Fibroblast of skin of right biceps (primary cell): ENCODE measurements around the gene DTYMK.
A peak's percentile ranks its signal among the peaks of the same experiment; 100 is the strongest.

ENCODE experiments used
- DNase-seq: peaks from one replicate; pipeline ENCODE4 v3.0.0-alpha.2; 2013

Gene DTYMK

DNA sequence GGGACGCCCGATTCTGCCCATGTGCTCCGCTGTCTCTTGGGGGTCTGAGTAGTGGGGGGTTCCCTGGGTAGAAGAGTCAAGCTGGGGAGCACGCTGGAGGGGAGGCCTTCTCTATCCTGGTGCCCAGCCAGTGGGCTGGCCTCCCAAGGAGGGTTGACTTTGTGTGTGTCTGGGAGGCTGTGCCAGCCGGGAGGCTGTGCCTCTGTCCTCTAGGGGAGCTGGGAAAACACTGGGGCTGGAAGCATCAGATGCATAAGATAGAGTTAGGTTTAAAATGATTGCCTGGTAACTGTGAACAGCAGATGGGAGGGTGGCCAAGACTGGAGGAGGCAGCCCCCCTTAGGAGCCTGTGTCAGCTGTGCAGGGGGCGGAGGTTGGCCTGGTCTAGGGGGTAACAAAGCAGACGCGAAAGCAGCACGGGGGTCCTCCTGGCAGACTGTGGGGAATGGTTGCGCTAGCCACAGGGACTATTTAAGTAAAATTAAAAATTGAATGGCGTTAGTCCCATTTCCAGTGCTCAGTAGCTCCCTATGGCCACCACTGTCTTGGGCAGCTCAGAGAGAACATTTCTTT is 16.5 kb upstream of the DTYMK start:
- peak; percentile 8 for DNase-seq

DNA sequence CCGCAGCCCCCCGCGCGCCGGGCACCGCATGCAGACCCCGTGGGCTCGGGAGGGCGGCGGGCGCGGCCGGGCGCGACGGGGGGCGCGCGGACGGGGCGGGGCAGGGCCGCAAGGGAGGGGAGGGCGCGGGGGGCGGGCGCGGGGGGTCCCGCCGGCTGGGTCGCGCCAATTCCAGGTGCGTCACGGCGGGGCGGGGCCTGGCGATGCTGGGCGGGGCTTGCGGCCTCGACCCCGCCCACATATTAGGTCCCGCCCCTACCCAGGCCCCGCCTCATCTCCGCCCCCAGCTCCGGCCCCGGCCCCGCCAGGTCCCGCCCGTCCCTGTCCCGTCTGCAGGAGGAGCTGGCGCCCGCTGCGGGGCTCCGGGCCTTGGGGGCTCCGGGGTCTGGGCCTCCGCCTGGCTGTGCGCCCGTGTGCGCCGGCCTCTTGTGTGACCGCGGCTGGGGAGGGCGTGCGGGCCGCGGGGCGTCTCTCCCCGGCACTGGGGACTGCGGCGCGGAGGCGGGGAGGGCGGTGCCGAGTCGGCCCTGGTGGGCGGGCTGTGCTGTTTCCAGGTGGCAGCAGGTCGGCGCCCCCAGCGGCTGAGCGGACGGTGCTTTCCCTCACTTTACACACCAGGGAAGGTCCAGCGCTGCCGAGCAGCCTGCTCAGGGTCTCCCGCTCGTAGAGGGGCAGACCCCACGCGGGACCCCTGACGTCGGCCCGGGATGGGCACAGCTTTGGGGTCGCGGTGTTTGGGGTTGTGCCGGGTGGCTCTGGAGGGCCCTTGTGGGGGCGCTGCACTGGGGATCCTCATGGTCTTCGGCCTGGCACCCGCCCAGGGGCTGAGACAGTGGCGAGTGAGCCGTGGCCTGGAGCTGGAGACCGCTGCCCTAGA is 15.8 kb upstream of the DTYMK start:
- peak; percentile 80 for DNase-seq

DNA sequence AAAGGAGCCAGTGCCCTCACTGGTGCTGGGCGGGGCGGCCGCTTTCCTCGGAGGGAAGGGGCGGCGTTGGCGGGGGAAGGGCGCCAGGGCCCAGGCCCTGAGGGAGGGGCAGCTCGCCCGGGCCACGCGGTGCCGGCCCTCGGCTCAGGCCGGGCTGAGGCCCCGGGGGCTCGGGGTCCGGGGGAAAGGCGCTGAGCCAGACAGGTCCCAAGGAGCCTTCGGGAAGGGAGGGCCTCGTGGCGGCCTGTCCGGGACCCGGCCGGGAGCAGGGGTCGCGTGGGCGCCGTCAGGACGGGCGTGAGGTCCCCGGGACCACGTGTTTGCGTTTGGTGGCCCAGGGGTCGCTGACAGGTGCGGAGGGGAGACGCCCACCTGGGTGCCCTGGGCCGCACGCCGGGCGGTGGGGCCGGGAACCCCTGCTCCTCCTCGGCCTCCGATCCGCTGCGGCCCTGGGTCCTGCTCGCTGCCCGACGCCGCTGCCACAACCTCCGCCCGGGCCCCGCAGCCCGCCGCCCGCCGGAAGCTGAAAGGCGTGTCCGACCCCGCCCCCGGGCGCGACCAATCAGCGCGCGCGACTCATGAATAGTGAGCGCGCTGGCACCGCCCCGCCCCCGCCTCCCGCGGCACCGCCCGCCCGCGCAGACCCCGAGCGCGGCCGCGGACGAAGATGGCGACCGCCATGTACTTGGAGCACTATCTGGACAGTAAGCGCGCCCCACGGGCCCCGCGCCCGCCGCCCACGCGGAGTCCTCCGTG is 15.0 kb upstream of the DTYMK start, which contains the start of gene ING5:
Gene ING5 (plus strand): TSS at position 641 of the 756 bp plus-strand sequence. CDS start 27 bp downstream, at position 668.
- DNase-seq: peak; percentile 94

DNA sequence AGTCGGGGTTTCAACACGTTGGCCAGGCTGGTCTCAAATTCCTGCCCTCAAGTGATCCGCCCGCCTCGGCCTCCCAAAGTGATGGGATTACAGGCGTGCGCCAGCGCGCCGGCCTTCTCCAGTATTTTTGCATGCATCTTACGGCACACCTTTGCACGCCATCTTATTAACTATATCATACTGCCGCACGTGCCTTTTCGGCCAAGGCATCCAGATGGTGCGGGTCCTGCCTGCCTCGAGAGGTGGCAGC is 14.5 kb upstream of the DTYMK start:
- no peak for DNase-seq

DNA sequence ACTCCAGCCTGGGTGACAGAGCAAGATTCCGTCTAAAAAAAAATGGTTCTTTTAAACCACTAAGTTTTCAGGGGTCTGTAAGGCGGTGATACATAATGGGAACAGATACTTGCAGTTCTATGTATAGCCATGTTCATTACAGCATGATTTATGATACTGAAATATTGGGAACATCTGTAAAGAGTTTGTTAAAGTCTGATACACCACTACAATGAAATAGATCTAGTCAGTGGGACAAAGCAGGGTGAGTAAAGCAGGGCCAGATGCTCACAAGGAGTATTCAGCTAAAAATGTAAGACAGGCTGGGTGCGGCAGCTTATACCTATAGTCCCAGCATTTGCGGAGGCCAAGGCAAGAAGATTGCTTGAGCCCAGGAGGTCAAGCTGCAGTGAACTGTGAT is 9.0 kb upstream of the DTYMK start:
- DNase-seq: peak; percentile 34

DNA sequence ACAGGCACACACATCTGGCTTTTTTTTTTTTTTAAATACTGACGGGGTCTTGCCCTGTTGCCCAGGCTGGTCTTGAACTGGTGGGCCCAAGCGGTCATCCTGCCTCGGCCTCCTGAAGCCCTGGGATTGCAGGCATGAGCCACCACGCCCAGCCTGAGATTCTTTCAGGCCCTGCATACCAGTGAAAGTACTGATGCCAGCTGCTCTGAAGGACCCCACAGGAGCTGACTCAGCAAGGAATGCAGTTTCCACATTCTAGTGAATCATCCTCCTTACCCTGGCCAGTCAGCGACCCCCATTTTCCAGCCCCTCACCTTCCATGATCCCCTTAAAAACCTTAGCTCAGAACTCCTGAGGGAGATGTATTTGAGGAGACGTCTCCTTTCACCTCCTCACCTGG is 5.8 kb upstream of the DTYMK start:
- DNase-seq: peak; percentile 82

DNA sequence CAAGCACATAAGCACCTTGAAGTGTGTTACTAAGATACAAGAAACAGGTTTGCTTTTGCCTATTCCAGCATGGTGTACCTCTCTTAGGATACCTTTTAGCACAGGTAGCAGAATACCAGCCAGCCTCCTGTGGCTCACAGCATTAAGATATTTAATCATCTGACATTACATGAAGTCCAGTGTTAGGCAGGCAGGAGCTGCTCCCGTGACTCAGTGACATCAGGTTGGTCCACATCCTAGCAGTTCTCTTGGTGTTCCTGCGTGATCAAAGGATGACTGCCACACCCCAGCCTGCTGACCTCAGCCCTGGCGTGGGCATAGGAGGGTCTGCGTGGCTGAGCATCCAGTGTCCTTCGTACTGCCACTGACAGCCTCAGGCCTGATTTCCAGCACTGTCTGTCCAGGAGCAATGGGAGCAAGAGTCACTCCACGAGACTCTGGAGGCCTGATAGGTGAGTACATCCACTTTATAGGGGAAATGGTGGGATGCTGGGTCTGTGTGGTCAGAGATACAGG is 3.6 kb upstream of the DTYMK start:
- no peak for DNase-seq

DNA sequence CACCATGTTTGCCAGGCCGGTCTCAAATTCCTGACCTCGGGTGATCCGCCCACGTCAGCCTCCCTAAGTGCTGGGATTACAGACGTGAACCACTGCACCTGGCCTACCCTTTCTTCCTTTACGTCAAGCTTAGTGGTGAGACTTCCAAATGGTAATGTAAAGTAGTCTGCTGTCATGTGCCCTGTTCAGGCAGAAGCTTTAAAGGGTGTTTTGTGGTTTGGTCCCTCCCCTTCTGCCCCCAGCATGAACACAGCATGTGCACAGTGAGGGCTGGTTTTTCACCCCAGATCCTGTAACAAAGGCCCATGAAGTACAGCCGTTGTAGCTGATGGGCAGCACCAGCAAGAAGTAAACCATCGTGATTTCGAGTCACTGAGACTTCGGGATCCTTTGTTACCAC is 2.7 kb upstream of the DTYMK start:
- DNase-seq: no peak

DNA sequence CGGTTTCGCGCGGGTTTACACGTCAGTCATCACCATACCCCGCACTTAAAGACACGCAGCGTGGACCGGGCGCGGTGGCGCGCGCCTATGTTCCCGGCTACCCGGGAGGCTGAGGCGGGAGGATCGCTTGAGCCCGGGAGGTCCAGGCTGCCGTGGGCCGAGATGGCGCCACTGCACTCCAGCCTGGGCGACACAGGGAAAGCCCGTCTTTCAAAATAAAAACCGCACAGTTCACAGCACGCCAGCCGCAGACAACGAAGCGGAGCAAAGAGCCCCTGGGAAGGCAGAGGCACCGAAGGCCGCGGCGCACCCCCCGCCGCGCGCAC is 328 bp downstream of the DTYMK start:
- DNase-seq: no peak

DNA sequence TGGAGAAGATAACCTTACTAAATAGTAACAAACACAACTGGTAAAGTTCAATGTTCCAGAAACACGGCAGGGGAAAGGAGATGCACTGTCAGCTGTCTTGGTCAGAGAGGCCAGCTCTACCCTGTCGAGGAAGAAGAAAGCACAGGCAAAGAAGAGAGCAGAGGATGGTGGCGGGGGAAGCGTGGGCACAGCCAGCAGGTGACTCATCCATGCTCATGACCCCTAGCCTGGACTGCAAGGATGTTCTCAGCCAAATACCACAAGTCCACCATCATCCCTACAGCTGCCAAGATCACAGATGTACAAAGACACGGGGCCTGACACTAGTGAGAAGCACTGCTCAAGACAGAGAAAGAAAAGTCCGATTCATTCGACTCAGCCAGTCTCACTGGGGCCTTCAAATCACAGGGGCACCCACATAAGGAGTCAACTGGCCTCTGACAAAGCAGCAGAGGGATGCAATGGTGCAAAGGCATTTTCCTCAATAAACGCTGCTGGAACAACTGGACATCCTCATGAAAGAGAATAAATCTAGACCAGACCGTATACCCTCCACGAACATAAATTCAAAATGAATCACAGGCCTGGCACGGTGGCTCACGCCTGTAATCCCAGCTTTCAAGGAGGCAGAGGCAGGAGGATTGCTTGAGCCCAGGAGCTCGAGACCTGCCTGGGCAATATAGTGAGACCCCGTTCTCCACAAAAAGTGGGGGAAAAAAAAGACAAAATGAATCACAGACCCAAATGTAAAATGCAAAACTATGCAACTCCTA is 5.6 kb downstream of the DTYMK start:
- DNase-seq: peak; percentile 82

DNA sequence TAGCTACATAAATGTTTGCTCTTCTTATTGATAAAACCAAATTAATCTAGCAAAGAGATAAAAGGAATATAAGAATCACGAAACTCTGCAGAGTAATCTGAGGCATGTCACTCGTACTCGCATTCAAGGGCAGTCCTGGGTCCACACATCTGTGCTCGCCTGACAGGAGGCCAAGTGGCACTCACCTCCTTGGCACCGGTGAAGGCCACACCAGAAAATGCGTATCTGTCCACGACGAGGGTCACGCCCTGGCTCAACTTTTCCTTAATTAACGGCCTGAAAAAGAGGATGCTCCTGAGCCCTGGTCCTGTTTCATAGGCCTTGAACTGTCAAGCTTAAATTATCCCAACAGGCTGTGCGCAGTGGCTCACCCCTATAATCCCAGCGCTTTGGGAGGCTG is 6.6 kb downstream of the DTYMK start:
- DNase-seq: no peak

DNA sequence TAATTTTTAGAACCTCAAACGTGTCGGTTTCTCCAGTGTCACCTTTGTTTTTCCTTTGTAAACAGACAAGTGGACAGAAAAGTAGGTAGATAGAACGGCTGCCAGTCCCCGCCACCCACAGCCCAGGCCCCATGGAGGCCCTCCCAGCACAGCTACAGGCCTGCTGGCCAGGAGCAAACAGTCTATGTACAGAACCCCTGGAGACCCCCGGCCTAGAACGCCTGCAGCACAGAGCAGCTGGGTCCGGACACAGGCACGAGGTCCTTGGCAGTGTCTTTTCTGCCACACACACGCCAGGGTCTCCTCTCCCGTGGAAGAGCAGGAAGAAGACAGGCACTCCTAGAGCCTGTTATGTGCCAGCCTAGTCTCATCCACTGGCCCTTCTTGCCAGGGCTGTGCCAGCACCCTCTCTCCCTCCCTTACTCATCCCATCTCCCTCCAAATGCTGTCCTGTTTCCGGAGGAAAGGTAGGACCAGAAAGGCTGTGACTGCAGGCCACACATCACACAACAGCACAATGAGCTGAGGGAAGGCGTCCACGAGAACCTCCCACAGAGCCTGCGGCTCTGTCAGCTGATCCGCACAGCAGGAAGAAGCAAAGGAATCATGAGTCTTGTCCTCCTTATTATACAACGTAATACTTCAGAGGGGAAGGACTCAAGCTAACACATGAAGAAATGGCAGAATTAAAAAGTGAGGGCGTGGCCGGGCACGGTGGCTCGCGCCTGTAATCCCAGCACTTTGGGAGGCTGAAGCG is 7.7 kb downstream of the DTYMK start:
- no peak for DNase-seq

DNA sequence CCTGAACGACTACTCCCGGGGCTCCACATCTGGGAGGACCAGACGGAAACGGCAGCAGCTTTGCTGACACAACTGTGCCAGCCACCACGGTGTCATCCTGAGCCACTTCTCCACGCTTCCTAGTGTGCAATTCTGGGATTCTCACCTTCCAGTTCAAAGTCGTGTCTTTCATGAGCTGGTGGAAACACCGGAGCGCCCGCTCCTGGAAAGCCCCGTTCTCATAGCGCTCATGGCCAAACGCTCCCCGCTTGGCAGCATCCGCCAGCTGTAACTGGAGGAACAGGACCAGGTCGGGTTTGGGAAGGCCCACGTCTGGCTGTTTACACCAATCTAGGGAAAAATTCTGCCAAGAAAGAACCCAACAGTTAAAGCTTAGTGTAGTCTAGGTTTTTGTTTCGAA is 8.3 kb downstream of the DTYMK start:
- no peak for DNase-seq

DNA sequence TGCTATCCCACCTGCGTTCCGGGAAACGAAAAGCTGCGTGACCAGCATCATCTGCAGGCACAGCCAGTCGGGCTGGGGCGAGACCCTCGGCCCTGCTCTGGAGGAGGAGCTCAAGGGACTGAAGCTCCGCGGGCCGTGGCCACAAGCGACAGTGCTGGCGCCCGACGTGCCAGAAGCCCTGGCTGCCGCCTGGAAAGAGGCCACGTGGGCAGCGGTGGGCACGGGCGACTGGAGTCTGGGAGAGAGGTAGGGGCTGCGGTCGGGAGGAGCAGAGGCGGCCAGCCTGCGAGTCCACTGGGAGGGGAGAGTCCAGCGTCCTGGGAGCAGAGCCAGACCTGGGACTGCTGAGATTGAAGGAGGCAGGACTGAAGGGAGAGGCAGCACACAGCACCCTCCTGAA is 9.2 kb downstream of the DTYMK start:
- no peak for DNase-seq

DNA sequence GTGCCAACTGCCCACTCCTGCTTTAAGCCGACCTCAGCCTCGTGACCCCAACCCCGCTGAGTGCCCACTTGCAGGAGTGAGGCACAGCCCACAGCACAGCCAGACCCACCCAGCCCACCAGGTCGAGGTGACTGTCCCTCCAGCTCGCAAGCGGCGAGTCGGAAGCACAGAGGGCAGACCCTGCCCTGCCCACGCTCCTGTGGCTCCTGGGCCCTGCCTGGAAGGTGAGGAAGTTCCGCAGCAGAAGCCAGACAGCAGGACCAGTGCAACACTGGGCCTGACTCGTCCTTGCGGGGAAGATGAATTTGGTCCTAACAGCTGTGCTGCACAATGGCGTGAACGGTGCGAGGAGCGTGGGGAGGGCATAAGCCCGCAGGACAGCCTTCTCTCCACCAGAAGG is 9.9 kb downstream of the DTYMK start:
- no peak for DNase-seq

DNA sequence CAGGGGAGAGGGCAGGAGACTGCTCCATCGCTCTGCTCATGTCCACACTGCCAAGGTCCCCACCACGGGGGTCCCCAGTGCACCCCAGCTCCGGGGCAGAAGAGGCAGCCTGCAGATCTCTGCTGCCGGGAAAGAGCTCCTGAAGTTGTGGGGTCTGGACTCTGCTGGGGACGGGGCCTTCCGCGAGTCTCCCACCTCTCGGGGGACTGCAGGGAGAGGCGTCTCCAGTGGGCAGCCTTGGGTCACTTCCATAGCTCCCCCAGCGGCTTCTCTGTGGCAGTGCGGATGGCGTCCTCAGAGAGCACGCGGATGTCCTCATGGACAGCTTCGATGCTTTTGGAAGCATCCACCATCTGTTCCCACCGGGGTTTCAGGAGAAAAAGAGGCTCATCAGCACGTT is 10.7 kb downstream of the DTYMK start:
- no peak for DNase-seq

DNA sequence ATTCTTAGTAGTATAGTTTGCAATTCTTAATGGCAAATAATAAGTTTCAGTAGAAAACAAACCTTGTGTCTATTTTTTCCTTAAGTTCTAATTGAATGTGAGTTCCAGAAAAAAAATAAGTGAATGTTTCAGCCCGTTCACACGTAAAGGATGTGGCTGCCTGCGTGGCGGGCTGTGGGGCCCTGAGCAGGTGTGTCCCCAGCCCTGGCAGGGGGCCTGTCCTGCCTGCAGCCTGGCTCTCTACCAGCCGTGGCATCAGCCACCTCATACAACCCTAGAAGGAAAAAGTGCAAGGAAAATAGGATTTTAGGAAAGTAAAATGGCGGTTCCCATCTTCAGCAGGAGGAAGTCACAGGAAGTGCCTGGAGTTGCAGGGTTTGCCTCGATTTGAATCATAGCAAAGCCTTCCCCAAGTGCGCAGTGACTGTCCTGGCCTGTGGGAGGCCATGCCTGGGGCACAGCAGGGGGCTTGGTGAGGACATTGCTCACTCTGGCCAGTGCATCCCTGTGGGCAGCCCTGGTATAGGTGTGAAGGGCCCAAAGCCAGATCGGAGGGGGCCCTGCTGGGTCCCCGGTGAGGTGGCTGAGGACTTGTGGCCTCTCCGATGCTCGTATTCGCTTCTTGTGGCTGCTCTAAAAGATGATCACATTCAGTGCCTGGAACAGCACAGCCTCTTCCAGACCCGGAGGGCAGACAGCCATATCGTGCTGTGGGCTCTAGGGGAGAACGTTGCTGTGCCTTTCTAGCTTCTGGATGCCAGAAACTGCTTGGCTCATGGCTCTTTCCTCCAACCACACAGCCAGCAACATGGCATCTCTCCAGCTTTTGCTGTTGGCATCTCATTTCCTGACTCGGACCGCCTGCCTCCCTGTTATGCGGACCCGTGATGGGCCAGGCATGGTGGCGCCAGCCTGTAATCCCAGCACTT is 12.6 kb downstream of the DTYMK start:
- no peak for DNase-seq

DNA sequence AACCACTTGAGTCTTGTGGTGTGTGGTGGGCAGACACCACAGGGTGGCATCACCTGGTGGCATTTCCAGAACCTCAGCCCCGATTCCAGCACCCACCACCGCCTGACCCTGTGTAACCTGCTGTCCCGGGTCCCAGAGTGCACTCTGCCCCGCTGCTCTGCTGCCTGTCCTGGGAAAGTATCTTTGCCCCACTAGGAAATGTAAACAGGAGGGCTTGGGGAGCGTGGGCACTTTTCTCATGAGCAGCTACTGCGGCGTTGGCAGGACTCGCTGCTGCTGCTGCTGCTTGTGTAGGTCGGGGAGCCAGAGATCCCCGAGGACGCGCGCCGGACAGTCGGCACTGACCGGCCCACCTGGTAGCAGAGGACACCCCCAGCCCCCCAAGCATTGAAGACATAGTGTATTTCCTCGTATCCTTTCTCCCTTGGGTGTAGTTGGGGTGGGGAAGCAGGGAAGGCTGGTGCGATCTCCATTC is 13.4 kb downstream of the DTYMK start:
- no peak for DNase-seq

DNA sequence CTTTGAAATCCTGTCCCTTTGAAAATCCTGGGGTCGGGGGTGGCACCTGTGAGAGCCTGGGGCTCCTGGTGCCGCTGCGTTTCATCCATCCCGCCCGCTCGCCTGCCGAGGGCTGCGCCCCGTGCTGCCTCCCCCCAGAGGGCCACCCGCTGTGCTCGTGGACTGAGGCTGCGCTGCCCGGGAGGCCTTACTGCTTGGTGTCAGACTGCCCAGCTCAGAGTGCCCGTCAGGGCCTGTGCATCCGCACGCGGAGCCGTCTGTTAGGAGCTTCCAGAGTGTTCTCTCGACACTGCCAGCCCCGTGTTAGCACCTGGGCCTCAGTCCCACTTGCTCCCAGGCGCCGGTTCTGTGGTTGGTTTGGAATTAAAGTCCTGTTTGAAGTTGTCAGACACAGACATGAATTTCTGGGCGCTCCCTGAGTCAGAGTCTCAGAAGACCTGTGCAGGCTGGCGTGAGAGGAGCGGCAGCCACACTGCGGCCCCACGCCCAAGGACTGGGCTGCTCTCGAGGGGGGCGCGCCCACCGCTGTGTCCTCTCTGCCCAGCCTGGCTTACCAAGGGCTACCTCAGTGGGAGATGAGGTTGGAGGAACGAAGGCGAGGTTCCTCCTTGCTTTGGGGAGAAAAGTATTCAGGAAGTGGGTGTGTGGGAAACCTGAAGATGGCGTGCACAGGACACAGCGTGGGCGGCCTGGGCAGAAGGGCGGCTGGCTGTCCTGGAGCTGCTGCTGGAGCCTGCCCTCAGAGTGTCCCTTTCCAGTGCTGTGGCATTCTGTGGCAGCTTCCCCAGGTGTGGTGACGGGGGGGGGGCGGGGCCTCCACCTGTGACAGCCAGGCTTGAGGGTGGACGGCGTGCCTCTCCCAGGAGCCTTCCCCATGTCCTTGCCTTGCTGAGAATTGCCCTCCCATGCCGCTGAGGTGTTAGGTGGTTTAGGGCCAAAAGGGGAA is 14.1 kb downstream of the DTYMK start:
- no peak for DNase-seq
